Heart left ventricle (tissue), 16 donors: ENCODE measurements around the gene FAM118B. TPM values are rescaled to one million over a fixed set of nuclear protein-coding genes. Genes with fewer than 3 reads are reported as not detected.

Experiments
- ATAC-seq, 4 donors: fragments of 200-7000 bp; cut with Tn5 transposase; one replicate each; pipeline ENCODE4 v1.9.1; 2020 to 2022; ENCODE audit warnings: moderate library complexity in 4 of 4, mild to moderate bottlenecking in 3 of 4, moderate number of reproducible peaks in 1 of 4
- DNase-seq, 5 donors: peaks; one replicate each; pipeline ENCODE4 v3.0.0-alpha.2; 2020
- H3K27ac ChIP-seq, 12 donors: fragments of 200-600 bp; sonication (generic) in 4 of 12; one replicate each; pipeline versions ENCODE4 v1.5.0 to v1.8.0; 2016 to 2022; ENCODE audit warnings: mild to moderate bottlenecking in 2 of 12
- H3K27me3 ChIP-seq, 9 donors: fragments of 200-600 bp; sonication (generic) in 2 of 9; one replicate each; pipeline versions ENCODE4 v1.5.1 to v1.8.0; 2016 to 2022; ENCODE audit warnings: mild to moderate bottlenecking in 3 of 9
- H3K36me3 ChIP-seq, 9 donors: fragments of 200-600 bp; sonication (generic) in 2 of 9; one replicate each; pipeline versions ENCODE4 v1.5.0 to v1.8.0; 2018 to 2022; ENCODE audit warnings: mild to moderate bottlenecking in 2 of 9
- H3K4me1 ChIP-seq, 12 donors: fragments of 200-600 bp; sonication (generic) in 4 of 12; one replicate each; pipeline versions ENCODE4 v1.5.0 to v1.8.0; 2016 to 2022; ENCODE audit warnings: mild to moderate bottlenecking in 3 of 12
- H3K4me3 ChIP-seq, 12 donors: fragments of 200-600 bp; sonication (generic) in 4 of 12; one replicate each; pipeline versions ENCODE4 v1.5.0 to v1.8.0; 2017 to 2022; ENCODE audit warnings: mild to moderate bottlenecking in 9 of 12, moderate library complexity in 4 of 12
- H3K9me3 ChIP-seq, 12 donors: fragments of 200-600 bp; sonication (generic) in 4 of 12; one replicate each; pipeline versions ENCODE4 v1.5.0 to v1.8.0; 2016 to 2022; ENCODE audit warnings: mild to moderate bottlenecking in 1 of 12
- POLR2A ChIP-seq, 2 donors: fragments of 450-650 bp; IDR thresholded peaks; one replicate each; pipeline ENCODE4 v1.6.1; 2017; ENCODE audit warnings: antibody characterized with exemption in 2 of 2, mild to moderate bottlenecking in 2 of 2, moderate library complexity in 2 of 2
- whole genome bisulfite sequencing, 4 donors: extraction: QIAGEN DNeasy Blood & Tissue Kit in 2 of 4; methylation state at CpG; one replicate each; pipeline versions ENCODE4 v1.1.5 to v1.1.7; 2013 to 2018; 5-methylcytosine and 5-hydroxymethylcytosine counted together
- intact Hi-C, 10 donors: fragments of 100-400 bp; cut with DNase I; formaldehyde crosslinking; loops; one replicate each; pipeline versions ENCODE4 v1.11.1 to v1.14.2; 2022
- polyA plus RNA-seq, 2 donors: library from polyadenylated mRNA; stranded (reverse); fragments of 200-250 nt; gene quantifications; one replicate each; pipeline ENCODE4 v1.2.3, GENCODE V29; 2013
- total RNA-seq, 9 donors: library from RNA; depleted of rRNA in 2 of 9; stranded (reverse); fragments of >200 nt in 2 of 9; fragmentation: NEBNext Ultra II Directional in 3 of 9; extraction: Animal tissue kit (Norgen Biotek cat#: 25700) in 3 of 9; gene quantifications; one replicate each; pipeline versions ENCODE4 v1.1.0 to v1.2.4, GENCODE V29; 2016 to 2023
- TF ChIP-seq, protein P1 (sequence below), 12 donors: fragments of 200-600 bp; sonication (generic) in 4 of 12; IDR thresholded peaks; one replicate each; pipeline versions ENCODE4 v1.5.0 to v1.8.0; 2018 to 2022; ENCODE audit warnings: antibody characterized with exemption in 12 of 12, mild to moderate bottlenecking in 5 of 12
- donor health status: ischemic (EF 13 %, LVEDD 7.1; RV severe dilation, severe dysfunction).
- donor health status: healthy with polysubstance abuse.
- donor health status: DM: no; HTN: yes; CAD: no.
- donor health status: DM: no; HTN: no; CAD: no.
- donor health status: ischemic (EF 25% LVEDD 6.9; RV normal size, moderate dysfunction).
- donor health status: ischemic (EF 25% LVEDD 5.7; RV mildly dilated, moderate dysfunction).
- donor health status: healthy.
- donor health status: DM: yes; HTN: yes; CAD: no.
- donor health status: ischemic (EF 35%, LVEDD 5.7; RV mildly dilated, moderate dysfunction).
- donor health status: nonischemic (EF 11% LVEDD 7.7; RV severe dilation, severe dysfunction).
- donor health status: DM: yes; HTN: yes; CAD: no.
- donor health status: PGD.
- donor health status: ischemic (EF 29% LVEDD 5.4; RV normal size, mild dysfunction).
- donor health status: nonischemic (EF 23%, LVEDD 6.1; RV moderate dilation, normal function).

FAM118B gene
- total and polyA plus RNA-seq, 11 donors, result 8.5 to 41.0 (median 21.8) TPM

DNA sequence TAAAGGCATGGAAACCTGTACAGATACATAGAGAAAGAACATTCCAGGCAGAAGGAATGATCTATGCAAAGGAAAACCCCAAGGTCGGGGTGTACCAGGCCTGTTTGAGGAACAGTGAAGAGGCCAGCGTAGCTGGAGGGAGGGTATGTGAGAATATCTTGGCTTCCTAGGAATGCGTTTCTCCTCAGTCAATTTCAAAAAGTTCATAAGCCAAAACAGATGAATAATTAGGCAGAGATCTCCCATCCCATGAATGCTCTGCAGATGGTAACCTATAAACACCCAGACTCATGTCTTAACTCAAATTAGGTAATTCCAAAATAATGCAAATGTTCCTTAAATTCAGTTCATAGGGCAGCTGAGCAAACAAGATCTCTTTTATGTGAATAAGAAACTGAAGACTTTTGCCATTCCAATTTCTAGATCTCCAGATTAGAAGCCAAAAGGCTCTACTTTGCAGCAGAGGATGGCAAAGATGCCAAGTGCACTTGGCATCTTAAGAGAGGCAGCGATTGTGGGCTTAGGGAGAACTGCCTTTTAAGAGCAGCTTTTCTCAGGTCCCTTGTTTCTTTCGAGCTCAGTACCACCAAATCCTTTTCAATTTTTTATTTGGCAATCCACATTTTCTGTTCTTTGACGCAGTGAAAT is 13.2 kb downstream of the FAM118B start:
- Histone ChIP-seq H3K27me3 (no peaks in the 10 kb centered on the region), H3K4me1 (peaks cover 0 to 9% (median under 1%) of the 10 kb centered on the region in 12 donors), H3K4me3 (no peak overlapping the region), H3K9me3 (no peaks in the 10 kb centered on the region), H3K27ac (peak overlapping the region in 1 of 12 donors; percentile 29), H3K36me3 (peaks cover 0 to 12% (median 0%) of the 10 kb centered on the region in 9 donors)
- WGBS, 4 donors, result 92 to 96% (median 94%) methylated on average over 6 of the region's 6 CpGs
- DNase-seq (no peak), ATAC-seq (no peak)
- no peak for TF ChIP-seq POLR2A (IDR thresholded peaks at IDR 0.05)
- TF ChIP-seq, protein P1, sequence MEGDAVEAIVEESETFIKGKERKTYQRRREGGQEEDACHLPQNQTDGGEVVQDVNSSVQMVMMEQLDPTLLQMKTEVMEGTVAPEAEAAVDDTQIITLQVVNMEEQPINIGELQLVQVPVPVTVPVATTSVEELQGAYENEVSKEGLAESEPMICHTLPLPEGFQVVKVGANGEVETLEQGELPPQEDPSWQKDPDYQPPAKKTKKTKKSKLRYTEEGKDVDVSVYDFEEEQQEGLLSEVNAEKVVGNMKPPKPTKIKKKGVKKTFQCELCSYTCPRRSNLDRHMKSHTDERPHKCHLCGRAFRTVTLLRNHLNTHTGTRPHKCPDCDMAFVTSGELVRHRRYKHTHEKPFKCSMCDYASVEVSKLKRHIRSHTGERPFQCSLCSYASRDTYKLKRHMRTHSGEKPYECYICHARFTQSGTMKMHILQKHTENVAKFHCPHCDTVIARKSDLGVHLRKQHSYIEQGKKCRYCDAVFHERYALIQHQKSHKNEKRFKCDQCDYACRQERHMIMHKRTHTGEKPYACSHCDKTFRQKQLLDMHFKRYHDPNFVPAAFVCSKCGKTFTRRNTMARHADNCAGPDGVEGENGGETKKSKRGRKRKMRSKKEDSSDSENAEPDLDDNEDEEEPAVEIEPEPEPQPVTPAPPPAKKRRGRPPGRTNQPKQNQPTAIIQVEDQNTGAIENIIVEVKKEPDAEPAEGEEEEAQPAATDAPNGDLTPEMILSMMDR (IDR thresholded peaks at IDR 0.05), result no peak
- intact Hi-C loops, result no loop called here

DNA sequence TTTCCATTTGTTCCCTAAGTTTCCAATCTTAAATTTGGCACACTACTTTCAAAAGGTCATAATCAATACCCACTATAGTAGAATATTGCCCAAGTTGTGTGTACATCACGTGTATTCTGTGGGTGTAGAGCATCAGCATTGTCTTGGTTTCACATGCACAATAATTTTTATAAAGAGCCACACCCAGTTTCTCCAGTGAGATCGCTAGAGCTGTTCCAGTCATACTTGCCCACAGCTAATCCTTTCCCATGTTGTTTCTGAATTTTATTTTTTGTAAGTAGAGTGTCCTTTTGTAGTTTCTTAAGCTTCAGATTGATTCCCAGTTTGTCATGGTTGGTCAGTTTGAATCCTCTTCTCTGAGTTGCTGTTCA is 13.7 kb downstream of the FAM118B start:
- H3K9me3 ChIP-seq, result no peaks in the 10 kb centered on the region
- H3K36me3 ChIP-seq, result peaks cover 0 to 13% (median 0%) of the 10 kb centered on the region in 9 donors
- no peaks in the 10 kb centered on the region for H3K27me3 ChIP-seq
- WGBS, 4 donors, result 91 to 95% (median 93%) methylated on average over 2 of the region's 2 CpGs
- TF ChIP-seq, protein P1 (IDR thresholded peaks at IDR 0.05), result no peak
- no peak for TF ChIP-seq POLR2A (IDR thresholded peaks at IDR 0.05)
- ATAC-seq (no peak), DNase-seq (no peak)
- H3K27ac ChIP-seq, result peak overlapping the region in 3 of 12 donors; percentile 18 to 57 (median 29)
- peaks cover 0 to 15% (median 5%) of the 10 kb centered on the region in 12 donors for H3K4me1 ChIP-seq
- intact Hi-C loops, result no loop called here
- H3K4me3 ChIP-seq, result no peak overlapping the region

DNA sequence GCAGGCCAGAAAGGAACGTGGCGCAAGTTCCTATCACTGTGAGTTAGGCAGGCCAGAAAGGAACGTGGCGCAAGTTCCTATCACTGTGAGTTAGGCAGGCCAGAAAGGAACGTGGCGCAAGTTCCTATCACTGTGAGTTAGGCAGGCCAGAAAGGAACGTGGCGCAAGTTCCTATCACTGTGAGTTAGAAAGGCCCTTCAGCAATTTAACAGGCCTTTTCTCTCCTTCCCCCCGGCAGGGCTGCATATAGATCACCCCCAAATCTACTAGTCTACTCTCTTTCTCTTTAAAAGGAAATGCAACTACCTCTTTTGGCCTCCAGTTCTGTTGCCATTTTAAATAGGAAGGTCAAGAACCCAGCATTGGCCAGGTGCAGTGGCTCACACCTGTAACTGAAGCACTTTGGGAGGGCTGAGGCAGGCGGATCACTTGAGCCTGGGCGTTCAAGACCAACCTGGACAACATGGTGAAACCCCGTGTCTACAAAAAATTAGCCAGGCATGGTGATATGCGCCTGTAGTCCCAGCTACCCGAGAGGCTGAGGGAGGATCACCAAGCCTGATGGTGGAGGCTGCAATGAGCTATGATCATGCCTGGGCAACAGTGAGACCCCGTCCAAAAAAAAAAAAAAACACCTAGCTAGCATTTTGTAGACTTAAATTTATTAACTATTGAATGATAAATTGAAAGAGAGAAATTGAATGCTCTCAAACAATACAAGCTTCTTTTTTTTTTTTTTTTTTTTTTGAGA is 14.9 kb downstream of the FAM118B start:
- H3K36me3 ChIP-seq, result peaks cover 0 to 13% (median 0%) of the 10 kb centered on the region in 9 donors
- WGBS, 4 donors, result 89 to 96% (median 93%) methylated on average over 11 of the region's 15 CpGs
- H3K27me3 ChIP-seq, result no peaks in the 10 kb centered on the region
- DNase-seq, result no peak
- peaks cover 0 to 27% (median 14%) of the 10 kb centered on the region in 12 donors for H3K4me1 ChIP-seq
- ATAC-seq, result peak in 1 of 4 donors; percentile 42
- no peaks in the 10 kb centered on the region for H3K9me3 ChIP-seq
- H3K27ac ChIP-seq, result peak overlapping the region in 5 of 12 donors; percentile 39 to 67 (median 43)
- intact Hi-C loops, result no loop called here
- no peak for TF ChIP-seq POLR2A (IDR thresholded peaks at IDR 0.05)
- TF ChIP-seq, protein P1 (IDR thresholded peaks at IDR 0.05), result no peak
- no peak overlapping the region for H3K4me3 ChIP-seq

DNA sequence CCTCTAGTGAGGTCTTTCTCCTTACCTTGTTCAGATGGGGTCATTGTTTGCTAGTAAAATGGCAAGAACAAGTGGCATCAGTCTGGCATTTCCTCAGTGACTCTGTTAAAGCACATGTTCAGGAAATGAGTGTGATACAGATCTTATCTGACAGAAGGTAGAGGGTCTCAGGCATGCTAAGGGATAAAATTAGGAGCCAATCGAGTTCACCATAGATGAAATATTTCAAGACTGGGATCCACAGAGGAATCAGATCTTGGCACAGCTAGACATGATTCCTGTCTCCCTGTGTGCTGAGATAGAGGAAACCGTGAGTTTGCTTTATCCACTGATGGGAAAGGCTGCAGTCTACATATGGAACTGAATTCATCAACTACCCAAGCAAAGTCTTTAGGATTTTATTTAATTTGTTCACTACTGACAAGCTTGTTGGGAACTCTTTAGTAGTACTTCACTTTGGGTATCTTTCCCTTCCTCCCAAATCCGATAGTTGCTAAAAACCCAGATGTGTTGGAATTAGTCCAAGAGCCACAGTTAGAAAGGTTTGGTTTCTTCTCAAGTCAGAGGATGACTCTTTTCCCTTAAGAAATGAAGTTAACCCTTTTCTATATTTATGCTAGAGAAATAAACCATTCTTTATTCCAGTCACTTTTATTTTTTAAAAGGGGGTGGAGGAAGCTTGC is 18.4 kb downstream of the FAM118B start:
- 33 to 40% (median 35%) methylated on average over 3 of the region's 3 CpGs for WGBS, 4 donors
- intact Hi-C loops, result no loop called here
- no peak for ATAC-seq
- peak overlapping the region in 1 of 12 donors; percentile 6 for H3K27ac ChIP-seq
- TF ChIP-seq POLR2A (IDR thresholded peaks at IDR 0.05), result no peak
- TF ChIP-seq, protein P1 (IDR thresholded peaks at IDR 0.05), result no peak
- no peaks in the 10 kb centered on the region for H3K27me3 ChIP-seq
- H3K4me1 ChIP-seq, result peaks cover 0 to 29% (median 21%) of the 10 kb centered on the region in 12 donors
- H3K4me3 ChIP-seq, result no peak overlapping the region
- H3K9me3 ChIP-seq, result no peaks in the 10 kb centered on the region
- DNase-seq, result no peak
- H3K36me3 ChIP-seq, result peaks cover 0 to 29% (median 3%) of the 10 kb centered on the region in 9 donors
